ENCODE results near the gene MDM1. TPM values are rescaled to one million over a fixed set of nuclear protein-coding genes. Genes with fewer than 3 reads are reported as not detected.

Gene MDM1
- total and polyA plus RNA-seq, 7 donors, result 4.2 to 113 (median 73.3) TPM

DNA sequence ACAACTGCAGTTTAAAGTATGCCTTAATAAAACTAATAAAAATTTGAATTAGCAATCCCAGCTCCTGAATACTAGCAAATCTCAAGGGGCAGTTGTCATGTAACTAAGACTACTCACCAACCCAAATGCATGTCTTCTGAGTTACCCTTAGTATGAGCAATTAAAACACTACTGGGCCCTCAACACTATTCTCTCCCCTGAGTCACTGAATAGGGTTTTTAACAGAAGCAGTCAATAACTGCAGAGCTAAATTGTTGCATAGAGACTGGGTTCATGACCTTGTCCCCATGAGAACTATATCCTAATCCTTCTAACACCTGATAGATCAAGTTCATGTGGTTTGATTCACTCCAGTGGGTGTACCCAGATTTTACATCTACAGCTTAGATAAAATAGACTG, 38.8 kb downstream of the MDM1 start:
- no peak overlapping the region for H3K27ac ChIP-seq
- DNase-seq, result no peak

DNA sequence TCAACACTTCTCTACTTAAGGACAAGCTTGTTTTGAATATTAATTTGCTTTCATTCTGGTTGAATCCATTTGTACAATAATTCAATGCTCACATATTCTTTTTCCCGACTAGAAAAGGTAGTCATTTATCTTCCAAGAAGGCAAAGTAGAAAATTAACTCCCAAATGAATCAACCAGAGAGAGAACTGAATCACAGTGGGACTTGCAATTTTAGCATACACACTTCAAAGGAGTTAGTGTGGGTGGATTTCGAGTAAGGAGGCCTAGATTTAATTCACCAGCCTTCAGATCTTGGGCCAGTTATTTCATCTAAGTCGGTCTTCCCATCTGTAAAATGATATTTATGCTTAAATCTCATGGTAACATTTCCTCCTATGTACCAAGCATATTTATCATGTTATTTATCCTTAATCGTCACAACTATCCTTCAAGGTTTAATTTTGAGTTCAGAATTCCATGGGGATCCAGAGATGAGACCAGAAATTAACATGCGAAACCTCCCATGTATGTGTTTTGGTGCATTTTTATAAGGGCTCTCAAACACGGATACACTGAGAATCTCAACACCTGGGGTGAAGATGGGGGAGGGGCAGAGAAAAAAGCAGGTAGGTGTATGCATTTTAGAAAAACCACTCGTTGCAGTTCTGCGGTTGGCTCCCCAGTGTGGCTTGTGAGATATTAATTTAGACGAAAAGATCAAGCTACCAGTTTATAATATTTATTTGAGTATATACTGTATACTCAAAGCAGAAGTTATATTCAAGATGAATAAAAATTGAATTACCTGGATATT, 39.8 kb downstream of the MDM1 start:
- no peak overlapping the region for H3K27ac ChIP-seq
- H3K27me3 ChIP-seq, result no peaks in the 10 kb centered on the region
- intact Hi-C loops (cut with DNase I), result no loop called here
- peaks cover 0 to 24% (median 18%) of the 10 kb centered on the region in 4 donors for H3K4me1 ChIP-seq
- no peaks in the 10 kb centered on the region for H3K9me3 ChIP-seq
- no peak for DNase-seq
- peaks cover 0 to 29% (median 0%) of the 10 kb centered on the region in 4 donors for H3K36me3 ChIP-seq
- TF ChIP-seq POLR2A (IDR thresholded peaks at IDR 0.05) (no peak), EP300 (IDR thresholded peaks at IDR 0.05) (no peak), POLR2AphosphoS5 (IDR thresholded peaks at IDR 0.05) (no peak)
- TF ChIP-seq, protein P1, sequence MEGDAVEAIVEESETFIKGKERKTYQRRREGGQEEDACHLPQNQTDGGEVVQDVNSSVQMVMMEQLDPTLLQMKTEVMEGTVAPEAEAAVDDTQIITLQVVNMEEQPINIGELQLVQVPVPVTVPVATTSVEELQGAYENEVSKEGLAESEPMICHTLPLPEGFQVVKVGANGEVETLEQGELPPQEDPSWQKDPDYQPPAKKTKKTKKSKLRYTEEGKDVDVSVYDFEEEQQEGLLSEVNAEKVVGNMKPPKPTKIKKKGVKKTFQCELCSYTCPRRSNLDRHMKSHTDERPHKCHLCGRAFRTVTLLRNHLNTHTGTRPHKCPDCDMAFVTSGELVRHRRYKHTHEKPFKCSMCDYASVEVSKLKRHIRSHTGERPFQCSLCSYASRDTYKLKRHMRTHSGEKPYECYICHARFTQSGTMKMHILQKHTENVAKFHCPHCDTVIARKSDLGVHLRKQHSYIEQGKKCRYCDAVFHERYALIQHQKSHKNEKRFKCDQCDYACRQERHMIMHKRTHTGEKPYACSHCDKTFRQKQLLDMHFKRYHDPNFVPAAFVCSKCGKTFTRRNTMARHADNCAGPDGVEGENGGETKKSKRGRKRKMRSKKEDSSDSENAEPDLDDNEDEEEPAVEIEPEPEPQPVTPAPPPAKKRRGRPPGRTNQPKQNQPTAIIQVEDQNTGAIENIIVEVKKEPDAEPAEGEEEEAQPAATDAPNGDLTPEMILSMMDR (IDR thresholded peaks at IDR 0.05), result no peak
- H3K4me3 ChIP-seq, result no peak overlapping the region
- 88 to 90% methylated on average over 9 of the region's 9 CpGs for WGBS, 2 donors

More for the DNA sequence above, 38.8 kb downstream of the MDM1 start:
- Histone ChIP-seq H3K27me3 (no peaks in the 10 kb centered on the region), H3K9me3 (no peaks in the 10 kb centered on the region), H3K4me1 (peaks cover 0 to 31% (median 18%) of the 10 kb centered on the region in 4 donors), H3K4me3 (no peak overlapping the region), H3K36me3 (peaks cover 0 to 37% (median 0%) of the 10 kb centered on the region in 4 donors)
- intact Hi-C loops (cut with DNase I), result no loop called here
- TF ChIP-seq POLR2A (IDR thresholded peaks at IDR 0.05) (no peak), EP300 (IDR thresholded peaks at IDR 0.05) (no peak), POLR2AphosphoS5 (IDR thresholded peaks at IDR 0.05) (no peak)
- TF ChIP-seq, protein P1 (IDR thresholded peaks at IDR 0.05), result no peak

DNA sequence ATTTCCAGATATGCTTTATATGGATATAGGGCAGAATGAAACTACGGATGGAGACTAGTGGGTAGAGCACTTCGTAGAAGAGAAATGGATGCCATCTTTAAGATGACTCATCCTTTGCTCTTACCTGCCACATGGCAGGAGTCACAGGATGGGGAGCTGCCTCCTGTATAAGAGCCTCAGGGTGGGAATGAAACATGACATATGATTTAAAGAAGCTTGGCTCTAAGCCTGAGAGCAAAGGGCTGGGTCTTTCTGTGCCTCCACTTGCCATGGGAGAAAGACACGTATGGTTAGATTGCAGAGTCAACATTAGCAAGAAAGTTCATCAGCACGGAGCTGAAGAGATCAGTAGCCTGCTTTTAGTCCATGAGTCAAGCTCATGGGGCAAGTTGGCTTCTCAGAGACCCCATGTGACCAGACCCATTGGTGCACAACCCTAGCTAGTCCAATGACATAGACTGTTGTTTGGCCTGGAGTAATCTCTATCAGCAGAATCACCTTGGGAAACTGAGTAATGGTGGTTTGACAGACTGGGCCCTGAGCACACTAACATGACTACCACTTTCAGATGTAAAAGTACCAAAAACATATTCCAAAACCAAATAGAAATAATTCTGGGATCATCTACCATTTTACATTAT, 40.6 kb downstream of the MDM1 start:
- 91 to 93% methylated on average over 4 of the region's 4 CpGs for WGBS, 2 donors

DNA sequence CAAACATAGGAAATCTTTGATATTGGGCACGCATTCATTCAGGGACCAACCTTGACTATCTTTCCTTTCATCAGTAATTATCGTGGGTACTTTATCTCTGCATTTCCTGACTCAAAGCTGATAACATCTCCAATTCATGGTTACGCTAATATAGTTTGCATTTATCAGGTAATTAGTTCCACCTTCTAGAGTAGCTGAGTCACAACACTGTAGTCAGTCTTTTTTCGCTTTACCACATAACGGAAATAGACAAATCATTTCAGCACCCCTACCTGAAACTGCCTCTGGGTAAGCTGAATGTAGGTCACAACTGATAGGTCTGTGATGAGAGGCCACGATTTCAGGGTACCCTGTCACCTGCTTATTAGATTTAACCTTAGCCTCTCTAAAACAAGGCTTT, 42.0 kb downstream of the MDM1 start:
- 70 to 85% methylated on average over 6 of the region's 6 CpGs for WGBS, 2 donors
- no peak for TF ChIP-seq POLR2AphosphoS5 (IDR thresholded peaks at IDR 0.05)
- no peak for TF ChIP-seq EP300 (IDR thresholded peaks at IDR 0.05)
- TF ChIP-seq, protein P1 (IDR thresholded peaks at IDR 0.05), result no peak
- no peak for TF ChIP-seq POLR2A (IDR thresholded peaks at IDR 0.05)
- Histone ChIP-seq H3K27ac (no peak overlapping the region), H3K36me3 (peaks cover 0 to 16% (median 0%) of the 10 kb centered on the region in 4 donors), H3K9me3 (no peaks in the 10 kb centered on the region), H3K27me3 (no peaks in the 10 kb centered on the region), H3K4me3 (no peak overlapping the region), H3K4me1 (peaks cover 0 to 15% (median 12%) of the 10 kb centered on the region in 4 donors)
- no peak for DNase-seq
- intact Hi-C loops (cut with DNase I), result no loop called here

More for the DNA sequence above, 40.6 kb downstream of the MDM1 start:
- Histone ChIP-seq H3K36me3 (peaks cover 0 to 20% (median 0%) of the 10 kb centered on the region in 4 donors), H3K9me3 (no peaks in the 10 kb centered on the region), H3K27ac (no peak overlapping the region), H3K4me3 (no peak overlapping the region), H3K27me3 (no peaks in the 10 kb centered on the region), H3K4me1 (peaks cover 0 to 21% (median 18%) of the 10 kb centered on the region in 4 donors)
- no peak for DNase-seq
- intact Hi-C loops (cut with DNase I), result no loop called here
- TF ChIP-seq POLR2A (IDR thresholded peaks at IDR 0.05) (no peak), EP300 (IDR thresholded peaks at IDR 0.05) (no peak), POLR2AphosphoS5 (IDR thresholded peaks at IDR 0.05) (no peak)
- TF ChIP-seq, protein P1 (IDR thresholded peaks at IDR 0.05), result no peak
